ENCODE measurements around the gene NPLOC4. TPM values are rescaled to one million over a fixed set of nuclear protein-coding genes. Genes with fewer than 3 reads are reported as not detected.
"Not testable (repeated sequence)": the region's sequence is repeated elsewhere in the genome, so short reads cannot be mapped to it uniquely, and the experiment has no call there.

Gene NPLOC4
- total RNA-seq, 3 donors from 2014 or later, result 153 to 201 (median 167) TPM

DNA sequence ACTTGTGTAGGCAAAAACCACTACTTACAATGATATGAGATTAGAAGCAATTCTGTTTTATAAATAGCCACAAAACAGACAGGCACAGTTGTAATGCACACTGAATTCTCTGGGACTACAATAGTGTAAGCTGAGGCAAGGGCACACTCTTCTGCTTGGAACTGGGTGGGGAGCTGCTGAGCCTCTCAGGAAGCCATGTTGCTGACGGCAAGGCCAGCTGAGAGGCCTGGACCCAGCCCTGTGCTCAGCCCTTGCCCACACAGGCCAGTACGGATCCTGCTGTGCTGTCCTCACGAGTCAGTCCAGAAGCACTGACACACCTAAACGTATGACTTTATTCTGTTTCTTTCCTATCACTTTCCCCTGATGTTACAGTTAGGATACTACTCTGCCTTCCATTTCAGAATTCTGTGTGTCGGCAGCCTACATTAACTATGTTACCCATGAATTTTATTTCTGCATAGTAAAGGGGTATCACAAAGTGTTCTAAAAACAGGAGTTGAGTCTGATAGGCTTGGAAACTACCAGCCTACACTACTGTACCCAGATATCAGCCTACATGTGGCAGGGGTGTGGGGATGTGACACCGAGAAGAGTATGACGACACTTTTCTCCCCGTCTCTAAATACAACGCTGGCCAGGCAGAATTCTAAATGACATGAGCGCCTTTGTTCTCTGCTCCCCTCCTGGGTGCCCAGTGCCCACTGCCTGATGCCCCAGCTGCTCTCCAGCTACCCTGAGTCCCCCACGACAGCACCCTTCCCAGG, 43.6 kb downstream of the NPLOC4 start:
- no peaks in the 10 kb centered on the region for H3K9me3 Mint-ChIP-seq
- no peak for DNase-seq
- no peak overlapping the region for H3K4me3 Mint-ChIP-seq
- H3K36me3 Mint-ChIP-seq (ENCODE audit: insufficient read depth), result peaks cover 30% of the 10 kb centered on the region
- no peak for ATAC-seq
- H3K4me1 Mint-ChIP-seq (ENCODE audit: low read depth), result peaks cover 3% of the 10 kb centered on the region
- H3K27me3 Mint-ChIP-seq (ENCODE audit: low read depth), result no peaks in the 10 kb centered on the region

DNA sequence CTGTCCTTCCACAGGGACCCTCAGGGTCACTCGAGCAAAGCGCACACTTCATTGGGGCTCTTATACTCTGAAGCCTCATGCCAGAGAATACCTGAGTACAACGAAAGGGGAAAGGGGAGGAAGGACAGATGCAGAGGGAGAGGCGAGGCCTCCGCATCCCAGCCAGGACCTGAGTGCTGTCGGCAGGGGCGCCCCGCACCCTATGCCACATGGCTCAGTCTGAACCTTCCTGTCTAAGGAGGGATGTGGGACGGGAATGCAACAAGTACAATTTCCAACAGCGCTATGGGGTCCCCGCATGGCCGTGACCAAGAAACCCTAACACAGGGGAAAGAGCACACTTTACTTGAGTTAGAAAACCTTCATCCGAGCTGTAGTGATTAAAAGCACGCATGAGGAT, 44.9 kb downstream of the NPLOC4 start:
- H3K4me1 Mint-ChIP-seq (ENCODE audit: low read depth), result no peaks in the 10 kb centered on the region
- no peak for DNase-seq
- no peak for ATAC-seq
- peaks cover 31% of the 10 kb centered on the region for H3K36me3 Mint-ChIP-seq (ENCODE audit: insufficient read depth)
- no peaks in the 10 kb centered on the region for H3K9me3 Mint-ChIP-seq
- H3K4me3 Mint-ChIP-seq, result no peak overlapping the region
- H3K27me3 Mint-ChIP-seq (ENCODE audit: low read depth), result no peaks in the 10 kb centered on the region

DNA sequence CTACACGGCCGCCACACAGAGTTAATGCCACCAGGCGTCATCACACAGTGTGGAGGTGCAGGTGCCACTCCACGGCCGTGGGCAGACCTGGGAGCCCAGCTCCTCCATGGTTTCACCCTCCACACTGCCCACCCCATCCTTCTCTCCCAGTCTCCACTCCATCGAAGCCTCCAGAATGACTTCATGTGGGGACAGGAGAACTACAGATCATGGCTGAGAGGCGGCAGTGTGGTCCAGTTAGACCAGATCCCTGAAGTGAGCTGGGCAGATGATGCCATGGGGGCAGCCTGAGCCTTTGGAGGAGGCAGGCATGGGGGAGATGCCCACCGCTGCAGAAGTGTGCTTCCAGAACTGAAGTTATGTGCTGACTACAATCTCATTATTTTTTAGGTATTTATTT, 46.8 kb downstream of the NPLOC4 start:
- Mint-ChIP-seq H3K4me1 (ENCODE audit: low read depth) (no peaks in the 10 kb centered on the region), H3K36me3 (ENCODE audit: insufficient read depth) (peaks cover 36% of the 10 kb centered on the region), H3K9me3 (no peaks in the 10 kb centered on the region), H3K4me3 (no peak overlapping the region), H3K27me3 (ENCODE audit: low read depth) (no peaks in the 10 kb centered on the region)
- DNase-seq (no peak), ATAC-seq (no peak)

DNA sequence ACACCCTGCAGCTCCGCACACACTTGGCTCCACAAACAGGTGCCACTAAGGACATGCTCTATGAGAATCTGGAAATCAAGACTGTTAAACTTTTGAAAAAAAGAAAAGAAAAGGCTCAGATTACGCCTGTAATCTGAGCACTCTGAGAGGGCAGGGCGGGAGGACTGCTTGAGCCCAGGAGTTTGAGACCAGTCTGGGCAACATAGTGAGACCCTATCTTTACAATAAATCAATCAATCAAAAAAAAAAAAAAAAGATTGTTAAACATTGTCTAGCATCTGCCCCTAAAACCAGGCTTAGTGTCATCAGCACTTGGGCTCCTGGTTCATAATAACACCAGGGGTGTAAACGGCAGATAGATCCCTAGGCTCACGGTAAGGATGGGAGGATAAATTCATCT, 47.3 kb downstream of the NPLOC4 start:
- Mint-ChIP-seq H3K4me1 (ENCODE audit: low read depth) (no peaks in the 10 kb centered on the region), H3K4me3 (no peak overlapping the region), H3K36me3 (ENCODE audit: insufficient read depth) (peaks cover 34% of the 10 kb centered on the region), H3K9me3 (no peaks in the 10 kb centered on the region), H3K27me3 (ENCODE audit: low read depth) (no peaks in the 10 kb centered on the region)
- no peak for DNase-seq
- no peak for ATAC-seq

DNA sequence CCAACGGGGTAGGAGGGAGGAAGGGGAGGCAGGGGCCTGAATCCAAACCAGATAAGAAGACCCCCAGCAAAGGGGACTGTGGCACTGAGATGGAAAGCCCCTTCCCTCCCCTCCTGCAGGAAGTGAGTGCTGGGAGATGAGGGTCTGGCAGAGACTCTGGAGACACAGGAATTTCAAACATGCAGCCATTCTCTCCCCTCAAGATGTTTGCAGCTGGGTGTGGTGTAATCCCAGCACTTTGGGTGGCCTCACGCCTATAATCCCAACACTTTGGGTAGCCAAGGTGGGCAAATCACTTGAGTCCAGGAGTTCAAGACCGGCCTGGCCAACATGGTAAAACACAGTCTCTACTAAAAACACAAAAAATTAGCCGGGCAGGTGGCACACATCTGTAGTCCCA, 50.8 kb downstream of the NPLOC4 start:
- Mint-ChIP-seq H3K9me3 (no peaks in the 10 kb centered on the region), H3K4me3 (no peak overlapping the region), H3K4me1 (ENCODE audit: low read depth) (no peaks in the 10 kb centered on the region), H3K27me3 (ENCODE audit: low read depth) (no peaks in the 10 kb centered on the region), H3K36me3 (ENCODE audit: insufficient read depth) (peaks cover 35% of the 10 kb centered on the region)
- DNase-seq (no peak), ATAC-seq (no peak)

DNA sequence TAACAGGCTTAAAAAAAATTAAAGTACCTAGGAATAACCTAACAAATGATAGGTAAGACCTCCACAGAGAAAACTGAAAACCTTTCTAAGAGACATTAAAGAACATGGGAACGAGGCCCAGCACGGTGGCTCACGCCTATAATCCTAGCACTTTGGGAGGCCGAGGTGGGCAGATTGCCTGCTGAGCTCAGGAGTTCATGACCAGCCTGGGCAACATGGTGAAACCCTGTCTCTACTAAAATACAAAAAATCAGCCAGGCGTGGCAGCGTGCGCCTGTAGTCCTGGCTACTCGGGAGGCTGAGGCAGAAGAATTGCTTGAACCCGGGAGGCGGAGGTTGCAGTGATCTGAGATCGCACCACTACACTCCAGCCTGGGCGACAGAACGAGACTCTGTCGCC, 52.1 kb downstream of the NPLOC4 start:
- not testable (repeated sequence) for H3K9me3 Mint-ChIP-seq; DNase-seq; H3K4me1 Mint-ChIP-seq (ENCODE audit: low read depth); H3K27me3 Mint-ChIP-seq (ENCODE audit: low read depth); H3K4me3 Mint-ChIP-seq; ATAC-seq
- H3K36me3 Mint-ChIP-seq (ENCODE audit: insufficient read depth), result peaks cover 39% of the 10 kb centered on the region

DNA sequence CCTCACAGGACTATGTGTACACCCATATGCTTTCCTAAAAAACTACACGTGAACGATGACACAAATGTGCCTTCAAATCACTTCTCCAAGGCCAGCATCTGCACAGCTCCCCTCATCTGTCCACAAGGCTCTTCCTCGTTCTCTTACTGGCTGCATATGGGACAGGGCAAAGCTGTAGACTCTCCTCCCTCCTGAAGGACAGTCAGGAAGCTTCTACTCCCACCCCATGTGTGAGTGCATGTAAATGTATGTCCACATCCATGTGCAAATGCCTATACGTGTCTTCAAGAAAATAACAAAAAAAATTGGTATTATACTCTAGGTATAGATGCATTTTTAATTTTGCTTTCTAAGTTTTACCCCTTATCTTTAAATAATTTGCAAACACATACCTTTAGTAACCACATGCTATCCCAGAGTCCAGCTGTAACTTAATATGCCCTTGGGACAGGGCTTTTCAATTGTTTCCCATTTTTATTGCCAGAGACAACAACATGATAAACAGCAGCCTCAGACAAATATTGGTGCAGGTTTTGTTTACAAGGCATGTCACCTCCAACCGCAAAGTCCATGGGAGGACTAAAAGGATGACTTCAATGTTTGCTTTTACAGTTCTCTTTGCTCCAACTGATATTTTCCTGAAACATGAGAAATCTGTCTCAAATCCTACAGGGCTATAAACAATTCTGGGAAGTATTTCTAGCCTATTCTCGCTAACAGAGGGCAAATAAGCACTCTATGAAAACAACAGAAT, 53.1 kb downstream of the NPLOC4 start:
- no peak for ATAC-seq
- Mint-ChIP-seq H3K9me3 (no peaks in the 10 kb centered on the region), H3K4me1 (ENCODE audit: low read depth) (peaks cover 8% of the 10 kb centered on the region), H3K4me3 (no peak overlapping the region), H3K27me3 (ENCODE audit: low read depth) (no peaks in the 10 kb centered on the region), H3K36me3 (ENCODE audit: insufficient read depth) (peaks cover 41% of the 10 kb centered on the region)
- no peak for DNase-seq

DNA sequence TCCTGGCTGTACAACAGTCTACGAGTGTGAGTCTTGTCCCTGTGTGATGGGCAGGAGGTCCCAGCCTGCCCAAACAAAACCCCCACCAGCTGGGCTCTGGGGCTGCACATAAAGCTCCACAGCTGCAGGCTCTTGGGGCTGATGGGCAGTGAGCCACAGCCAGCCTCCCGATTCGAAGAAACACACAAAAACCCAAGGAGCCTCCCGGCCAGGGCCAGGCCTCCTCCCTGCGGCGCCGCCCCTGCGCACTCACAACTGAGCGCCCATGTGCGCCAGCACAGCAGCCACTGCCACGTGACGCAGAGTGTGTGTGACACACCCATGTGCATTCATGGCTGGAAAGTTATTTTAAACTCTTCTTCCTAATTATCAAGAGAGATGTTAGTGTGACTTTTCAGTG, 54.2 kb downstream of the NPLOC4 start:
- peaks cover 12% of the 10 kb centered on the region for H3K4me1 Mint-ChIP-seq (ENCODE audit: low read depth)
- no peak overlapping the region for H3K4me3 Mint-ChIP-seq
- peaks cover 39% of the 10 kb centered on the region for H3K36me3 Mint-ChIP-seq (ENCODE audit: insufficient read depth)
- no peak for ATAC-seq
- no peaks in the 10 kb centered on the region for H3K27me3 Mint-ChIP-seq (ENCODE audit: low read depth)
- no peaks in the 10 kb centered on the region for H3K9me3 Mint-ChIP-seq
- no peak for DNase-seq

DNA sequence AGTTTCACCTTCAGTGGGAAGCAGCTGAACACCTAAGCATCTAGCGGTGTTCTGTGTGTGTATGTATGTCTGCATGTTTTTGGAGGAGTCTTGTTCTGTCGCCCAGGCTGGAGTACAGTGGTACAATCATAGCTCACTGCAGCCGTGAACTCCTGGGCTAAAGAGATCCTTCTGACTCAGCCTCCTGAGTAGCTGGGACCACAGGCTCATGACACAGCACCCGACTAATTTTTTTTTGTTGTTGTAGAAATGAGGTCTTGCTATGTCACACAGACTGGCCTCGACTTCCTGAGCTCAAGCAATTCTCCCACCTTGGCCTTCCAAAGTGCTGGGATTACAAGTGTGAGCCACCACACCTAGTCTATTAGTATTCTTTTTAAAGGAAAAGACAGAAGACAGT, 54.6 kb downstream of the NPLOC4 start:
- H3K36me3 Mint-ChIP-seq (ENCODE audit: insufficient read depth), result peaks cover 41% of the 10 kb centered on the region
- ATAC-seq, result no peak
- H3K4me3 Mint-ChIP-seq, result no peak overlapping the region
- no peaks in the 10 kb centered on the region for H3K9me3 Mint-ChIP-seq
- DNase-seq, result no peak
- no peaks in the 10 kb centered on the region for H3K27me3 Mint-ChIP-seq (ENCODE audit: low read depth)
- H3K4me1 Mint-ChIP-seq (ENCODE audit: low read depth), result peaks cover 12% of the 10 kb centered on the region

DNA sequence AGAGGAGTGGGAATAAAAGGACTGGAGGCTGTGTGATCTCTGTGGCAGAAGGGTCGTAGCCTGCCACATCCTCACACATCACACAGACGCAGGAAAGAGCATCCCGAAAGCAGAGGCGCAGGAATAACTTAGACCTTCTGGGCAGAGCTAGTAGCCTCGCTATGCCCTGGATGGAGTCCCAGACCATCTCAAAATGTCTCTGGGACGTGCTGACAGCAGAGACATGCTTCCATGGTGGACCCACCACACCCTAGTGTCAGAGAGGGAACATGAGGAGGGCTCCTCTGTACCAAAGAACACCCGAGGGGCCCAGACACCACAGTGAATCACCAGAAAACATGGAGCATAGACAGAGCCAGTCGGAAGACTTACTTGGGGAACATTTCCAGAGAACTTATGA, 55.2 kb downstream of the NPLOC4 start:
- Mint-ChIP-seq H3K27me3 (ENCODE audit: low read depth) (no peaks in the 10 kb centered on the region), H3K36me3 (ENCODE audit: insufficient read depth) (peaks cover 39% of the 10 kb centered on the region), H3K9me3 (no peaks in the 10 kb centered on the region), H3K4me3 (no peak overlapping the region), H3K4me1 (ENCODE audit: low read depth) (peaks cover 12% of the 10 kb centered on the region)
- no peak for DNase-seq
- no peak for ATAC-seq

DNA sequence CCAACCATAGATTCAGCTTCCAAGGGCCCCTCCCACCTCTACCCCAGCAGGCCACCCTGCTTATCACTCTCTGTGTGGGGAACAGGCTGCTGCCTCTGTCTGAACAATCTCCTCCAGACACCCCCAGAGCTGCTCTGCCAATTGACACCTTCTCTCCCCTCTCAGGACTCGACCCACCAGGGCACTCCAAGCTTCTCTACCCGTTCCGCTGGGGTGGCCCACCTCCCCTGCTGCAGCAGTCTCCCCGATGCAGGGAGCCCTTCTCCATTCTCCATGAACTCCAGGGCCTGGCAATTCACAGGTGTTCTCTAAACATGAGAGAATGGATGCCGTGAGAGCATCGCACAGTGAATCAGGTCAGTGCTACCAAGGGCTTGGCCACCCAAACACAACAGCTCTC, 56.4 kb downstream of the NPLOC4 start:
- no peak for ATAC-seq
- no peak for DNase-seq
- Mint-ChIP-seq H3K27me3 (ENCODE audit: low read depth) (no peaks in the 10 kb centered on the region), H3K9me3 (no peaks in the 10 kb centered on the region), H3K4me3 (no peak overlapping the region), H3K4me1 (ENCODE audit: low read depth) (peaks cover 12% of the 10 kb centered on the region), H3K36me3 (ENCODE audit: insufficient read depth) (peaks cover 45% of the 10 kb centered on the region)

DNA sequence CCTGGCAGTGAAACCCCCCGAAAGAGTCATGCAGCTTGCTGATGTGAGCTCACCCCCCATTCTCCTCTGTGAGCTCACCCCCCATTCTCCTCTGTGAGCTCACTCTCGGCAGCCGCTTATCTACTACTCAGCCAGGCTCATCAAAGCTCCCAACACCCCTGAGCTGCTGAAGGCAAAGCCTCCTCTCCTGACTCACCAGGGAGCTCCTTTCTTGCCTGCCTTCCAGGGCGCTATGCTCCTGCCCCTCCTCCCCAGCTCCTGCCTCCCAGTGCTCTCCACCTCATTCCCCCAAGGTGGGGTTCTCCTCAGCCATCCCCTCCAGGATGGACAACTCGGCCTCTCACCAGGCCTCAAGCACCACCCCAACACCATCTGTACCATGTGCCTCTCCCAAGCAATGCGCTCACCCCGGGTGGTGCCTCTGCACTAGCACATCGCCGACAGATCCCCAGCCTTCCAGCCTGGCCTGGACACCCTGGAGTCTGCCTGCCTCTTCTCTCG, 57.0 kb downstream of the NPLOC4 start:
- Mint-ChIP-seq H3K27me3 (ENCODE audit: low read depth) (no peaks in the 10 kb centered on the region), H3K4me3 (no peak overlapping the region), H3K9me3 (no peaks in the 10 kb centered on the region), H3K4me1 (ENCODE audit: low read depth) (peaks cover 12% of the 10 kb centered on the region), H3K36me3 (ENCODE audit: insufficient read depth) (peaks cover 45% of the 10 kb centered on the region)
- DNase-seq, result no peak
- no peak for ATAC-seq

DNA sequence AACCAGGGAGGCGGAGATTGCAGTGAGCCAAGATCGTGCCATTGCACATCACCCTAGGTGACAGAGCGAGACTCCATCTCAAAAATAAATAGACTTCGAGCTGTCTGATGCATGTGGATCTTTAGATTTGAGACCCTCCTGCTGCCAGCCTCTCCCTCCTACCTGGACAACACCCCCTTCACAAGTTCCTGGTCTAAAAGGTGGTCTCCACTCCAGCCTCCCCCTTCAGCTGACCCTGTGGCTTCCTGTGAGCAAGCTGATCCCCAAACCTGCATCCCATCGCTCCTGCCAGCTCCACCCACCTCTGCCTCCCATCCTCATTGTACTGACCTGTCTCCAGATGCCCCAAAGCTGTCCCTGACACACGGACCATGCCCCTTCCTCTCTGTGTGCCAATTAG, 57.6 kb downstream of the NPLOC4 start:
- Mint-ChIP-seq H3K4me3 (no peak overlapping the region), H3K27me3 (ENCODE audit: low read depth) (no peaks in the 10 kb centered on the region), H3K4me1 (ENCODE audit: low read depth) (peaks cover 12% of the 10 kb centered on the region), H3K9me3 (no peaks in the 10 kb centered on the region), H3K36me3 (ENCODE audit: insufficient read depth) (peaks cover 45% of the 10 kb centered on the region)
- no peak for DNase-seq
- ATAC-seq, result no peak

DNA sequence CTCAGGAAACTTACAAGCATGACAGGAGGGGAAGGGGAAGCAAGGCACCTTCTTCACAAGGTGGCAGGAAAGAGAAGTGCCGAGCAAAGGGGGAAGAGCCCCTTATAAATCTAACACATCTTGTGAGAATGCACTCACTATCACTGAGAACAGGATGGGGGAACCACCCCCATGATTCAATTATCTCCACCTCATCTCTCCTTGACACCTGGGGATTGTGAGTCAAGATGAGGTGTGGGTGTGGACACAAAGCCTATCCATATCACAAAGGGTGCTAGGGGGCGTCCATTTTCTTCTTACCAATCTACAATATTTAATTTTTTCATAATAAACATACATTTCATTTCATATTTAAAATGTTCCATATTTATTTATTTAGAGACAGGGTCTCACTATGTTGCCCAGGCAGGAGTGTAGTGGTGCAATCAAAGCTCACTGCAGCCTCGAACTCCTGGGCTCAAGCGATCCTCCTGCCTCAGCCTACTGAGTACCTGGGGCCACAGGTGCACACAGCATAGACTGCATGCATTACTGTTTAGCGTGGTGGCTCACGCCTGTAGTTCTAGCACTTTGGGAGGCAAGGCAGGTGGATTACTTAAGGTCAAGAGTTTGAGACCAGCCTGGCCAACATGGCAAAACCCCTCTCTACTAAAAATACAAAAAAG, 58.2 kb downstream of the NPLOC4 start:
- no peak for DNase-seq
- Mint-ChIP-seq H3K27me3 (ENCODE audit: low read depth) (no peaks in the 10 kb centered on the region), H3K36me3 (ENCODE audit: insufficient read depth) (peaks cover 41% of the 10 kb centered on the region), H3K4me3 (no peak overlapping the region), H3K4me1 (ENCODE audit: low read depth) (peaks cover 12% of the 10 kb centered on the region), H3K9me3 (no peaks in the 10 kb centered on the region)
- ATAC-seq, result peak; percentile 91

Measured in activated T-cell treated with anti-CD3 and anti-CD28 coated beads, Interleukin-2, amount 50 U/mL, for 4 hours (primary cell).